ENCODE data around the gene UBE4A. TPM values are rescaled to one million over a fixed set of nuclear protein-coding genes. Genes with fewer than 3 reads are reported as not detected.

UBE4A gene, protein sequence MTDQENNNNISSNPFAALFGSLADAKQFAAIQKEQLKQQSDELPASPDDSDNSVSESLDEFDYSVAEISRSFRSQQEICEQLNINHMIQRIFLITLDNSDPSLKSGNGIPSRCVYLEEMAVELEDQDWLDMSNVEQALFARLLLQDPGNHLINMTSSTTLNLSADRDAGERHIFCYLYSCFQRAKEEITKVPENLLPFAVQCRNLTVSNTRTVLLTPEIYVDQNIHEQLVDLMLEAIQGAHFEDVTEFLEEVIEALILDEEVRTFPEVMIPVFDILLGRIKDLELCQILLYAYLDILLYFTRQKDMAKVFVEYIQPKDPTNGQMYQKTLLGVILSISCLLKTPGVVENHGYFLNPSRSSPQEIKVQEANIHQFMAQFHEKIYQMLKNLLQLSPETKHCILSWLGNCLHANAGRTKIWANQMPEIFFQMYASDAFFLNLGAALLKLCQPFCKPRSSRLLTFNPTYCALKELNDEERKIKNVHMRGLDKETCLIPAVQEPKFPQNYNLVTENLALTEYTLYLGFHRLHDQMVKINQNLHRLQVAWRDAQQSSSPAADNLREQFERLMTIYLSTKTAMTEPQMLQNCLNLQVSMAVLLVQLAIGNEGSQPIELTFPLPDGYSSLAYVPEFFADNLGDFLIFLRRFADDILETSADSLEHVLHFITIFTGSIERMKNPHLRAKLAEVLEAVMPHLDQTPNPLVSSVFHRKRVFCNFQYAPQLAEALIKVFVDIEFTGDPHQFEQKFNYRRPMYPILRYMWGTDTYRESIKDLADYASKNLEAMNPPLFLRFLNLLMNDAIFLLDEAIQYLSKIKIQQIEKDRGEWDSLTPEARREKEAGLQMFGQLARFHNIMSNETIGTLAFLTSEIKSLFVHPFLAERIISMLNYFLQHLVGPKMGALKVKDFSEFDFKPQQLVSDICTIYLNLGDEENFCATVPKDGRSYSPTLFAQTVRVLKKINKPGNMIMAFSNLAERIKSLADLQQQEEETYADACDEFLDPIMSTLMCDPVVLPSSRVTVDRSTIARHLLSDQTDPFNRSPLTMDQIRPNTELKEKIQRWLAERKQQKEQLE
- 10 to 100 TPM; 13.7 to 26.3 (median 14.1) TPM for polyA plus RNA-seq

DNA sequence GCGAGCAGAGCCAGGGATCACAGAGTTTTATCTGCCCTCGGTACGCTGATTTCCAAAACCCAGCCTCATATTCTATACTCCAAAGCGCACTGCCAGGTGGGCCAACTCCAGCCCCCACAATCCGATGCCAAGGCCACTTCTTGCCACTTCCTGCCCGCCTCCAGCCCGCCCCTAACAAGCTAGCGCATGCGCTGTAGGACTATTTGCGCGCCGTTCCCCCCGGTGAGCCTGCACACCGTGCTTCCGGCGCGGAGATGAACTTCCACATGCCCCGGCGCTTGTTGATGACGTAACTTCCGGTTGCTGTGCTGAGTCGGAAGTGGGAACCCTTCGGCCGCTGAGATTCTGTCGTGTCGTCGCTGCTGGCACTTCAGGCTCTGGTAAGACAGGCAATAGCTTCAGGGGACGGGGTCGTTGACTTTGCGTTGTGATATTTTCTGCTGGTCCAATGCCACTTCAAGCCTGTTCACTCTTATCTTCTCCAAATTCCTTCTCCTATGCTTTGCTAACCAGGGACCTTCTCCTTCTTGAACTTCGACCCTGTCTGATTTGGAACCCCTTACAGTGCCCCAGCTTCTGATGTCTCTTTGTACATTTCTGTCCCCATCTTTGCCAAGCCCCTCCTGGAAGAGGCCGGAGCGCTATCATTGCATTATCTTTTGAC, at the start of gene UBE4A:
Gene UBE4A (plus strand): TSS at position 306 of the 664 bp plus-strand sequence. CDS start 5,481 bp downstream, outside the sequence.
- Mint-ChIP-seq H3K9me3 (no peaks in the 10 kb centered on the region), H3K4me3 (peak within 1 kb of the TSS; percentile 91 to 99 (median 95)), H3K36me3 (peaks cover 0 to 3% (median 0%) of the 10 kb centered on the region in 3 donors), H3K27ac (peak within 1 kb of the TSS; percentile 91 to 98 (median 94)), H3K4me1 (peaks cover 42 to 55% of the 10 kb centered on the region in 2 donors), H3K27me3 (ENCODE audit: low read depth in 3 of 3) (peaks cover 11 to 14% (median 12%) of the 10 kb centered on the region in 3 donors)
- DNase-seq = peak; percentile 92 to 96 (median 93)

DNA sequence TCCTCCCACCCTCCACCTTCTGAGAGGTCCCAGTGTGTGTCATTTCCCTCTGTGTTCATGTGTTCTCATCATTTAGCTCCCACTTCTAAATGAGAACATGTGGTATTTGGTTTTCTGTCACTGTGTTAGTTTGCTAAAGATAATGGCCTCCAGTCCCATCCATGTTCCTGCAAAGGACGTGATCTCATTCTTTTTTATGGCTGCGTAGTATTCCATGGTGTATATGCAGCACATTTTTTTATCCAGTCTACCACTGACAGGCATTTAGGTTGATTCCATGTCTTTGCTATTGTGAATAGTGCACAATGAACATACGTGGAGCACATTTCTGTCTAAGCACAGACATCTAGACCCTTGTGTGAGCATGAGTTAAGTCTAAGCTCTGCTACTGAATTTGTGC, 49.1 kb upstream of the UBE4A start:
- Mint-ChIP-seq H3K27ac (peak overlapping the region in 4 of 6 donors; percentile 76 to 82 (median 76)), H3K27me3 (ENCODE audit: low read depth in 3 of 3) (peaks cover 1 to 6% (median 2%) of the 10 kb centered on the region in 3 donors), H3K4me1 (peaks cover 69 to 97% of the 10 kb centered on the region in 2 donors), H3K36me3 (peaks cover 9 to 51% (median 41%) of the 10 kb centered on the region in 3 donors), H3K9me3 (peaks cover 0 to 4% (median 0%) of the 10 kb centered on the region in 6 donors), H3K4me3 (peak overlapping the region in 1 of 5 donors; percentile 10)
- DNase-seq = no peak

DNA sequence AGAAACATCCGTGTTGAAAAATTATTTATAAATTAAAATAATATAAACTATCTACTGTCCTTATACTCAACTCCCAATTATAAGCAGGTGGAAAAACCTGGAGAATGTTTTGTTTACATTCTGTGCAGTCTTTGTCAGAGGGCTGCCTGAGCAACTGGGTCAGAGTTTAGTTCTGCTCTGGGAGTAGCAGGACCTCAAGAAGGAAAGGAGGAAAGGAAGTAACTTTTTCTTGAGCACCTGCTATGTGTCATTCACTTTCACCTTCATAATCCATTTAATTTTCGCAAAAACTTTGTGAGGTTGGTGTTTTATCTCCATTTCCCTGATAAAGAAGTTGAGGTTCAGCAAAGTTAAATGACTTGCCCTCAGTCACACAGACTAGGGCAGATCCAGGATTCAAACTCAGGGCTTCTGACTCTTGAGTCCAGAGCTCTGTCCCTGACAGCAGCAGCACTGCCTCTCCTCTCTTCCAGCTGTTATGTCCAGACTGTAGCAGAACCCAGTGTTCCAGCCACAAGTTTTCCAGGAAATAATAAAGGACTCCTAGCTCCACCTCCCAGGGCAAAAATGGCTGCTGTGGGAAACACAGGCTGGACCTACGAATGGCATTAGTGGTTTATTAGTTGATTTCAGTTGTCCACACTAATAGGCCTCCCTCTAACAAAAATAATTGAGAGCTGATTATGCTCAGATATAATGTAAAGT, 48.5 kb upstream of the UBE4A start:
- Mint-ChIP-seq H3K36me3 (peaks cover 9 to 52% (median 43%) of the 10 kb centered on the region in 3 donors), H3K4me3 (peak overlapping the region in 1 of 5 donors; percentile 29), H3K4me1 (peaks cover 69 to 97% of the 10 kb centered on the region in 2 donors), H3K9me3 (peaks cover 0 to 2% (median 0%) of the 10 kb centered on the region in 6 donors), H3K27ac (peak overlapping the region in 3 of 6 donors; percentile 19 to 86 (median 39)), H3K27me3 (ENCODE audit: low read depth in 3 of 3) (peaks cover 2 to 4% (median 4%) of the 10 kb centered on the region in 3 donors)
- DNase-seq = no peak

DNA sequence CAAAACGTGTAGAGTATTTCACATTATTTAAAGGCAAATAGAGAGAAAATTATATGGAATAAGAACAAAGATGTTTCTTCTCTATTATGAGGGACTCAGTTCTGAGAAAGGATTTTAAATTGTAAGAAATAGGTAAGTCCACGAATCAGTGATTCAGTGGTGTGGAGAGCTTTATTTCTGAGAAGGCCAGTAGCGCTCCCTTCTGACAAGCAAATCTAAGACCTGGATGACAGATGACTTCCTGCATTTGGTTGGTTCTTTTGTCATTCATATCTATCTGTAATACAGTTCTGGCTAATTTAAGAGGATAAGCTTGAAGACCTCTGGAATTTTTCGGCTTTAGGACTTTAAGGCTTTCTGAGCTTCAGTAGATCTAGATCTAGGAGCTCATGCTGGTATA, 47.9 kb upstream of the UBE4A start:
- Mint-ChIP-seq H3K9me3 (peaks cover 0 to 1% (median 0%) of the 10 kb centered on the region in 6 donors), H3K4me1 (peaks cover 70 to 97% of the 10 kb centered on the region in 2 donors), H3K27ac (peak overlapping the region in 5 of 6 donors; percentile 21 to 88 (median 47)), H3K4me3 (no peak overlapping the region), H3K36me3 (peaks cover 9 to 51% (median 41%) of the 10 kb centered on the region in 3 donors), H3K27me3 (ENCODE audit: low read depth in 3 of 3) (peaks cover 2 to 10% (median 6%) of the 10 kb centered on the region in 3 donors)
- DNase-seq = no peak

DNA sequence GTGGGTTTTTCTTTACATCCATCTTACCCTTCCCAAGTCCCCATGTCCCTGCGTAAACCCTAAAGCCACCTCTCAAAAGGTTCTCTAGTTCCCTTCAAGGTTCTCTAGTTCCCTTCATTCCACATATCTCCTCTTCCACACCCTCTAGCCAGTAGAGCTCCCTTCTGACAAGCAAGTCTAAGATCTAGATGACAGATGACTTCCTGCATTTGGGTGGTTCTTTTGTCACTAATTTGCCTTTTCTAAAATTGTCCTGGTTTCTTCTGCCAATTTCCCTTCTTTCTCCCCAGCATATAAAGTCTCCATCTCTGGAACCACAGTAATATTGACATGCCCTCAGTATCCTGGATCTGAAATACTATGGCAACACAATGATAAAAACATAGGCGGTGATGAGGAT, 47.1 kb upstream of the UBE4A start:
- no peak for DNase-seq
- Mint-ChIP-seq H3K36me3 (peaks cover 9 to 48% (median 36%) of the 10 kb centered on the region in 3 donors), H3K4me1 (peaks cover 70 to 97% of the 10 kb centered on the region in 2 donors), H3K27me3 (ENCODE audit: low read depth in 3 of 3) (peaks cover 3 to 13% (median 5%) of the 10 kb centered on the region in 3 donors), H3K4me3 (peak overlapping the region in 3 of 5 donors; percentile 20 to 51 (median 50)), H3K27ac (peak overlapping the region; percentile 47 to 88 (median 84)), H3K9me3 (peaks cover 0 to 1% (median 0%) of the 10 kb centered on the region in 6 donors)

DNA sequence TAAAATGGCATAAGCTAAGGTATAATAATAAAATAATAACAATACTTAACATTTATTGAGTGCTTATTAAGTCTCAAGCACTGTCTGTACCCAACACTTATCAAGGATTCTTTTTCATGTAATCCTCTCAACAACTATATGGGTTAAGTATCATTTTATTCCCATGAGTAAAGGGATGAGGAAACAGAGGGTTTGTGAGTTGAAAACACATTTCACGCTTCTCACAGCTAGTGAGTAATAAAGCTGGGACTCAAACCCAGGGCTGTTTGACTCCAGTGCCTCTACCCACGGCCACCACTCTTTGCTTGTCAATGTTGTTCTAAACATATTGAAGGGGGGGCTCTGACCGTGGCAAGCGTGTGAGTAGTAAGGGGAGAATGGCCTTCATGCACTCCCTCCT, 46.2 kb upstream of the UBE4A start:
- Mint-ChIP-seq H3K27ac (peak overlapping the region; percentile 66 to 98 (median 86)), H3K9me3 (peaks cover 0 to 1% (median 0%) of the 10 kb centered on the region in 6 donors), H3K4me3 (no peak overlapping the region), H3K36me3 (peaks cover 9 to 44% (median 36%) of the 10 kb centered on the region in 3 donors), H3K4me1 (peaks cover 74 to 99% of the 10 kb centered on the region in 2 donors), H3K27me3 (ENCODE audit: low read depth in 3 of 3) (peaks cover 3 to 13% (median 5%) of the 10 kb centered on the region in 3 donors)
- DNase-seq = no peak

DNA sequence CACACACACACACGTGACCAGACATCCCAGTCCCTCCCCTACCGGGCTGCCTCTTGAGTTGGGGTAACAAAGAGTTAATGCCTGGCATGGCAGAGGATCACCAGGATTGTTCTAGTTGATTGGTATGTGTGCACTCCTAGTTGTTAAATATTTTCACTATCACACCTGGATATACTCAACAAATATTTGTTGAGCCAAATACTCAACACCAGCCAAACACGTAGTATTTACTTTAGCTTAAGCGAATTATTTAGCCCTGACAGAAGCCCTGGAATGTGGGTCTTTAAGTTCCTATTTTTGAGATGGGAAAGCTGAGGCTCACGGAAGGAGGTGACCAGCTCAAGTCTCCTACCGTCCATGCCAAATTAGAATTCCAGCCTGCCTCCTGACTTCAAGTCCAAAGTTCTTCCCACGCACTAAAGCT, 44.4 kb upstream of the UBE4A start:
- no peak for DNase-seq
- Mint-ChIP-seq H3K4me1 (peaks cover 89 to 100% of the 10 kb centered on the region in 2 donors), H3K36me3 (peaks cover 14 to 47% (median 28%) of the 10 kb centered on the region in 3 donors), H3K9me3 (peaks cover 0 to 1% (median 0%) of the 10 kb centered on the region in 6 donors), H3K27ac (peak overlapping the region; percentile 93 to 99 (median 98)), H3K4me3 (peak overlapping the region; percentile 76 to 88 (median 84)), H3K27me3 (ENCODE audit: low read depth in 3 of 3) (peaks cover 3 to 13% (median 5%) of the 10 kb centered on the region in 3 donors)

DNA sequence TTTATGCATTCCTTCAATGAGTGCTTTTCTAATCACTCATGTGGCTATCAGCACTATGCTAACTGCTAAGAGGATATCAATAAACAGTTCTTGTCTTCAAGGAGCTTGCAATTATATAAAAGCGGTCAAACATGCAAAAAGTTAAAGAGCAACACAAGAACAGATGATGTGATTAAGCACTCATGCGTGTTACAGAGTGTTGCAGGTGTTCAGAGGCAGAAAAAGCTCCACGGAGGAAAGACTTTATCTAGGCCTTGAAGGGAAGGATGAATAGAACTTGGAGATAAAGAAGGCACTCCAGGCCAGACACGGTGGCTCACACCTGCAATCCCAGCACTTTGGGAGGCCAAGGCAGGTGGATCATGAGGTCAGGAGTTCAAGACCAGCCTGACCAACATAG, 41.3 kb upstream of the UBE4A start:
- DNase-seq = no peak
- Mint-ChIP-seq H3K27ac (peak overlapping the region; percentile 83 to 98 (median 91)), H3K9me3 (no peaks in the 10 kb centered on the region), H3K4me1 (peaks cover 86 to 93% of the 10 kb centered on the region in 2 donors), H3K36me3 (peaks cover 16 to 35% (median 16%) of the 10 kb centered on the region in 3 donors), H3K27me3 (ENCODE audit: low read depth in 3 of 3) (peaks cover 3 to 13% (median 5%) of the 10 kb centered on the region in 3 donors), H3K4me3 (peak overlapping the region; percentile 40 to 51 (median 42))

DNA sequence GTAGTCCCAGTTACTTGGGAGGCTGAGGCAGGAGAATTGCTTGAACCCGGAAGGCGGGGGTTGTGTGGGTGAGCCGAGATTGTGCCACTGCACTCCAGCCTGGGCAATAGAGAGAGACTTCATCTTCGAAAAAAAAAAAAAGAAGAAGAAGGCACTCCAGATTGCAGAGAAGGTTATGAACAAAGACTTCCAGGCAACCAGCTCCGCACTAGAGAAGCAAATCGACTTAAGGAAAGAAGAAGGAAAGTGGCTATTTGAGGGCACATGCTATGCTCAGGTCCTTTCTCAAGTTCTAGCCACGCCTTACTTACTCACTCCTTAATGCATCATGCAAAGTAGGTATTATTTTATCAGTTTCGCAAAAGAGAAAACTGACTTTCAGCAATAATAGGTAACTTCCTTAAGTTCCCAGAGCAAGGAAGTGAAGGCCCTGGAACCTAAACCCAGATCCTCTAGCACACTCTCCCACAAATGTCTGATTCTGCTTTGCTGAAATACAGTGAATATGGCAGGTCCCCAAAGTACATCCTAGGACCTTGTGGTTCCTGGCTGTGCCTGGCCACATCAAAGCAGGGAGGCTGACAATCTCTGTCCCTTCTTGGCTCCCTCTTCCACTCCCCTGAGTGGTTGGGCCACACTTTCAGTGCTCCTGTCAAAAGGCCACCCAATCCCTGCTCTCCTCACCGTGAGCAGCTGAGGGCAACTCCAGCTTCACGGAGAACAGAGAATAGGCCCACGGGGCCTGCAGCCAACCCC, 40.6 kb upstream of the UBE4A start:
- H3K27ac Mint-ChIP-seq = peak overlapping the region; percentile 81 to 98 (median 91)
- peak overlapping the region in 4 of 5 donors; percentile 41 to 54 (median 46) for H3K4me3 Mint-ChIP-seq
- peaks cover 81 to 87% of the 10 kb centered on the region in 2 donors for H3K4me1 Mint-ChIP-seq
- no peaks in the 10 kb centered on the region for H3K9me3 Mint-ChIP-seq
- DNase-seq = no peak
- peaks cover 3 to 14% (median 5%) of the 10 kb centered on the region in 3 donors for H3K27me3 Mint-ChIP-seq (ENCODE audit: low read depth in 3 of 3)
- peaks cover 13 to 34% (median 16%) of the 10 kb centered on the region in 3 donors for H3K36me3 Mint-ChIP-seq

DNA sequence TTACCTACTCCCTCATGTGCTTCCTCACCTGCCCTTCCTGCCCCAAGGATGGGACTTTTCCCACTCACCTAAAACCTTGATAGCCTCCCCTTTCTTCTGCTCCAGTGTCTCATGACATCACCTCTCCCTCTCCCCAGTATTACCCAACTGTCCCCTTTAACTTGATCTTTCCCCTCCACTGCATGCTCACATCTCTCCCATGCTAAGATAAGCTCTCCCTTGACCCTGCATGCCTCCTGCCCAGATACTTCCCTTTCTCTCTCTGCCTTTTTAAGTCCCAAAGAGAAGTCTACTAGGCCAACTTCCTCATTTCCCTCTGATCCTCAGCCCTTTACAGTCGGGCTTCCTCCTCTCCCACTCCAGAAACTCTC, 40.1 kb upstream of the UBE4A start:
- no peak for DNase-seq
- Mint-ChIP-seq H3K4me1 (peaks cover 75 to 81% of the 10 kb centered on the region in 2 donors), H3K27ac (peak overlapping the region; percentile 81 to 98 (median 91)), H3K27me3 (ENCODE audit: low read depth in 3 of 3) (peaks cover 3 to 13% (median 5%) of the 10 kb centered on the region in 3 donors), H3K9me3 (no peaks in the 10 kb centered on the region), H3K36me3 (peaks cover 8 to 28% (median 16%) of the 10 kb centered on the region in 3 donors), H3K4me3 (peak overlapping the region; percentile 27 to 54 (median 42))

DNA sequence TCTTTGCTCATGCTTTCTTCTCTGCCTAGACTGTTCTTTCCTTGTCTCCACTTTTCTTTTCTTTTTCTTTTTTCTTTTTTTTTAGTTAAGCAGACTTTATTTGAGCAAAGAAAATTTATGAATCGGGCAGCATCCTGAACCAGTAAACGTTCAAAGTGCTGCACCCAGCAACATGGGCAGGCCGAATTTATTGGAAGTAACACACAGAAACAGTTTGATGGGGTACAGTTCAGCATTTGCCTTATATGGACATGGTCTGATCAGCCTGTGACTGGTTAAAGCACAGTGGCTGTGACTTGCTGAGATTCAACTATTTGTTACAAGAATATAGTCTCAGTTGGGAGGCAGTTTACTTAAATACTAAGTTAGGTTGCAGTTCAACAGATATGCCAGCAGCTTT, 38.9 kb upstream of the UBE4A start:
- Mint-ChIP-seq H3K36me3 (peaks cover 6 to 26% (median 16%) of the 10 kb centered on the region in 3 donors), H3K4me1 (peaks cover 65 to 69% of the 10 kb centered on the region in 2 donors), H3K9me3 (no peaks in the 10 kb centered on the region), H3K4me3 (peak overlapping the region in 1 of 5 donors; percentile 53), H3K27me3 (ENCODE audit: low read depth in 3 of 3) (peaks cover 3 to 10% (median 5%) of the 10 kb centered on the region in 3 donors), H3K27ac (peak overlapping the region in 2 of 6 donors; percentile 83 to 98)
- DNase-seq = no peak

Measured in immature natural killer cell (primary cell).